ENCODE measurements around the gene INSIG1. TPM values are rescaled to one million over a fixed set of nuclear protein-coding genes. Genes with fewer than 3 reads are reported as not detected.

Gene INSIG1
- total and polyA plus RNA-seq, 2 of the 4 experiments (the other 2 are of a cell fraction) = 19.0 to 26.0 TPM

DNA sequence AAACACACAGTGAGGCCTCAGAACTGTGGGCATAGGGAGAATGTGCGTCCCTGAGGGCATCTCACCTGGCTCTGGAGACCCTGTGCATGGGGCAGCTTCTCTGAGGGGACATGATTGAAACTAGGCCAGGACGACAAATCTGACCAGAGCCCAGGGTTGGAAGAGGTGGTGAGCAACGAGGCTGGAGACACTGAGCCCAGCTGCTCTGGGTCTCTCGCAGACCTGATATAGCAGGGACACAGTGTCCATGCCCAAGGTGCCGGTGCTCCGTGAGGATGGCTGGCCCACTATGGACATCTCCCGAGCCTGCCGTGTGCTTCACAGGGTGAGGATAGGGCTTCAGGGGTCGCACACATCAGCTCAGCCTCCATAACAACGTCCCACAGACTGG, 49.3 kb upstream of the INSIG1 start (continued):
- TF ChIP-seq MAZ (IDR thresholded peaks at IDR 0.05; ENCODE audit: borderline replicate concordance, low read depth, low read length) = no peak
- TF ChIP-seq CHD1 (IDR thresholded peaks at IDR 0.05; ENCODE audit: low read depth, low read length) = no peak
- TF ChIP-seq CEBPB (IDR thresholded peaks at IDR 0.05; ENCODE audit: low read depth, low read length) = no peak
- no peak for TF ChIP-seq RFX5 (IDR thresholded peaks at IDR 0.05; ENCODE audit: low read depth, low read length)

DNA sequence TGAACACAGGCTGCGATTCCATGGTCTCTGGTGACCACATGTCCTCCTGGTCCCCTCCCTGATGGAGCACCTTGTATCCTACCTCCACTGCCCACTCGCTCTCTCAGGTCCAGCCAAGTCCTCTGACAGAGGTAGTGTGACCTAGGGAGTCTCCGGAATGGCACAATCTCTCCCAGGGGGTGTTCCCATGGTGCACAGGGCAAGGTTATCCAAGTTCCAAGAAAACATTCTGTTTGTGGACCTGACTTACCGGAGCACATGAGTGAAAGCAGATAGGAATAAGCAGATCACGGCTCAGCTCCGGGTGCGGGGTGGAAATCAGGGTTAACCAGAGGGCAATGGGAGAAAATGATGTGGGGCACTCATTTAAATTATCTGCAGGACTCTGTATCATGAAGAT, 45.8 kb upstream of the INSIG1 start:
- Histone ChIP-seq H3K14ac (replicated peaks; ENCODE audit: low read depth, low read length) (no peak overlapping the region), H3K23ac (ENCODE audit: low read depth, low read length) (no peak overlapping the region), H2BK20ac (ENCODE audit: low read depth, low read length) (no peak overlapping the region), H3K4me2 (ENCODE audit: low read depth, low read length) (no peak overlapping the region), H3K56ac (ENCODE audit: extremely low read depth, insufficient read depth, low read length) (no peak overlapping the region), H2BK15ac (ENCODE audit: low read depth, low read length) (no peak overlapping the region), H3K27me3 (ENCODE audit: control insufficient read depth, insufficient read depth, low read length) (no peaks in the 10 kb centered on the region; the same call in 1 of the 2 replicates), H3K36me3 (ENCODE audit: control insufficient read depth, insufficient read depth, low read length) (no peaks in the 10 kb centered on the region), H2AFZ (replicated peaks; ENCODE audit: low read length, poor library complexity) (peak overlapping the region; percentile 7), H2AK9ac (replicated peaks; ENCODE audit: low read depth, low read length, poor library complexity) (peak overlapping the region; percentile 66), H4K91ac (ENCODE audit: insufficient read depth, low read depth, low read length) (no peak overlapping the region), H4K5ac (ENCODE audit: low read depth, low read length) (no peak overlapping the region), H3K4ac (ENCODE audit: low read depth, low read length) (no peak overlapping the region), H2AK5ac (ENCODE audit: low read depth, low read length) (0 out of 2 replicates have a peak overlapping the region, but pooled peaks have one; percentile 37), H3K18ac (ENCODE audit: low read depth, low read length) (no peak overlapping the region), H2BK120ac (ENCODE audit: low read depth, low read length) (no peak overlapping the region), H3K9me1 (ENCODE audit: insufficient read depth, low read length) (no peaks in the 10 kb centered on the region), H2BK5ac (ENCODE audit: low read depth, low read length, poor library complexity, severe bottlenecking) (no peak overlapping the region), H3K9ac (ENCODE audit: low read depth, low read length) (no peak overlapping the region), H4K8ac (ENCODE audit: low read depth in 2 of 2, low read length in 2 of 2) (no peak overlapping the region), H3K4me3 (ENCODE audit: insufficient read depth, low read depth, low read length) (no peak overlapping the region), H3K4me1 (ENCODE audit: control insufficient read depth, insufficient read depth, low read length) (no peaks in the 10 kb centered on the region), H3K9me3 (ENCODE audit: control insufficient read depth, insufficient read depth, low read length) (no peaks in the 10 kb centered on the region), H3K27ac (ENCODE audit: insufficient read depth, low read length) (no peak overlapping the region), H3K79me1 (ENCODE audit: low read depth in 1 of 2, low read length in 2 of 2) (no peaks in the 10 kb centered on the region), H4K20me1 (ENCODE audit: insufficient read depth, low read length) (no peaks in the 10 kb centered on the region)
- no TSS peak for BruUV-seq (replicated peaks)
- no peak for DNase-seq
- intact Hi-C loops (cut with micrococcal nuclease) (no loop called here), in situ Hi-C loops (cut with MboI; ENCODE audit: low sequenced_read_pairs) (no loop called here), dilution Hi-C loops (cut with HindIII; ENCODE audit: low sequenced_read_pairs, unreplicated experiment) (no loop called here)
- no peak for ATAC-seq (ENCODE audit: low read depth)
- CTCF ChIA-PET = no interaction called here
- POLR2A ChIA-PET (ENCODE audit: unreplicated experiment) = no interaction called here
- TF ChIP-seq RCOR1 (IDR thresholded peaks at IDR 0.05; ENCODE audit: insufficient replicate concordance, low read length) = no peak
- TF ChIP-seq BHLHE40 (IDR thresholded peaks at IDR 0.05; ENCODE audit: low read depth, low read length) = no peak
- TF ChIP-seq MXI1 (IDR thresholded peaks at IDR 0.05; ENCODE audit: borderline replicate concordance, low read depth, low read length) = no peak
- TF ChIP-seq, protein P1, sequence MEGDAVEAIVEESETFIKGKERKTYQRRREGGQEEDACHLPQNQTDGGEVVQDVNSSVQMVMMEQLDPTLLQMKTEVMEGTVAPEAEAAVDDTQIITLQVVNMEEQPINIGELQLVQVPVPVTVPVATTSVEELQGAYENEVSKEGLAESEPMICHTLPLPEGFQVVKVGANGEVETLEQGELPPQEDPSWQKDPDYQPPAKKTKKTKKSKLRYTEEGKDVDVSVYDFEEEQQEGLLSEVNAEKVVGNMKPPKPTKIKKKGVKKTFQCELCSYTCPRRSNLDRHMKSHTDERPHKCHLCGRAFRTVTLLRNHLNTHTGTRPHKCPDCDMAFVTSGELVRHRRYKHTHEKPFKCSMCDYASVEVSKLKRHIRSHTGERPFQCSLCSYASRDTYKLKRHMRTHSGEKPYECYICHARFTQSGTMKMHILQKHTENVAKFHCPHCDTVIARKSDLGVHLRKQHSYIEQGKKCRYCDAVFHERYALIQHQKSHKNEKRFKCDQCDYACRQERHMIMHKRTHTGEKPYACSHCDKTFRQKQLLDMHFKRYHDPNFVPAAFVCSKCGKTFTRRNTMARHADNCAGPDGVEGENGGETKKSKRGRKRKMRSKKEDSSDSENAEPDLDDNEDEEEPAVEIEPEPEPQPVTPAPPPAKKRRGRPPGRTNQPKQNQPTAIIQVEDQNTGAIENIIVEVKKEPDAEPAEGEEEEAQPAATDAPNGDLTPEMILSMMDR (conservative IDR thresholded peaks at IDR 0.05; ENCODE audit: low read depth, low read length) = no peak
- TF ChIP-seq SMC3 (IDR thresholded peaks at IDR 0.05; ENCODE audit: low read depth, low read length) = no peak
- no peak for TF ChIP-seq CEBPB (IDR thresholded peaks at IDR 0.05; ENCODE audit: low read depth, low read length)
- TF ChIP-seq RAD21 (IDR thresholded peaks at IDR 0.05; ENCODE audit: low read length) = no peak
- TF ChIP-seq POLR2A (IDR thresholded peaks at IDR 0.05; ENCODE audit: low read depth, low read length) = no peak
- no peak for TF ChIP-seq RFX5 (IDR thresholded peaks at IDR 0.05; ENCODE audit: low read depth, low read length)
- TF ChIP-seq NFE2L2 (IDR thresholded peaks at IDR 0.05; ENCODE audit: low read depth, low read length) = no peak
- TF ChIP-seq, protein P2, sequence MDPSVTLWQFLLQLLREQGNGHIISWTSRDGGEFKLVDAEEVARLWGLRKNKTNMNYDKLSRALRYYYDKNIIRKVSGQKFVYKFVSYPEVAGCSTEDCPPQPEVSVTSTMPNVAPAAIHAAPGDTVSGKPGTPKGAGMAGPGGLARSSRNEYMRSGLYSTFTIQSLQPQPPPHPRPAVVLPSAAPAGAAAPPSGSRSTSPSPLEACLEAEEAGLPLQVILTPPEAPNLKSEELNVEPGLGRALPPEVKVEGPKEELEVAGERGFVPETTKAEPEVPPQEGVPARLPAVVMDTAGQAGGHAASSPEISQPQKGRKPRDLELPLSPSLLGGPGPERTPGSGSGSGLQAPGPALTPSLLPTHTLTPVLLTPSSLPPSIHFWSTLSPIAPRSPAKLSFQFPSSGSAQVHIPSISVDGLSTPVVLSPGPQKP (IDR thresholded peaks at IDR 0.05; ENCODE audit: borderline replicate concordance, low read depth, low read length) = no peak
- no peak for TF ChIP-seq MAFK (IDR thresholded peaks at IDR 0.05; ENCODE audit: low read depth, low read length)
- no peak for TF ChIP-seq CHD1 (IDR thresholded peaks at IDR 0.05; ENCODE audit: low read depth, low read length)
- WGBS, 2 experiments (ENCODE audit: extremely low coverage in 2 of 2, insufficient read length in 1 of 2) = 54% methylated on average over 3 of the region's 7 CpGs; no CpG with 5 or more reads in 1 of the 2 experiments

Data from IMR-90 (cell line).